Mesenchymal stem cell (in vitro differentiated cells and primary cell): ENCODE measurements around the gene SNX20.

ENCODE experiments used
- DNase-seq: peaks from one replicate; pipeline ENCODE4 v3.0.0-alpha.2; 2013
- H2AFZ ChIP-seq: one replicate; pipeline ENCODE4 v1.6.1; 2013; ENCODE audit warnings: low read depth, mild to moderate bottlenecking, control low read depth, inconsistent platforms, low read length, moderate library complexity
- H2AK5ac ChIP-seq: 2 replicates; pipeline ENCODE4 v1.6.1; 2013; ENCODE audit warnings: low read length, moderate library complexity, mild to moderate bottlenecking, inconsistent platforms; ENCODE audit not compliant: severe bottlenecking
- H2BK120ac ChIP-seq: one replicate; pipeline ENCODE4 v1.6.1; 2013; ENCODE audit warnings: low read depth, mild to moderate bottlenecking, inconsistent platforms, low read length, moderate library complexity
- H2BK12ac ChIP-seq, 2 experiments: one replicate each; pipeline ENCODE4 v1.6.1; 2013; ENCODE audit warnings: inconsistent platforms in 2 of 2, low read length in 2 of 2, mild to moderate bottlenecking in 2 of 2, moderate library complexity in 2 of 2, control low read depth in 1 of 2
- H2BK15ac ChIP-seq: one replicate; pipeline ENCODE4 v1.6.1; 2013; ENCODE audit warnings: mild to moderate bottlenecking, low read depth, inconsistent platforms; ENCODE audit not compliant: poor library complexity, severe bottlenecking
- H2BK5ac ChIP-seq: 2 replicates; pipeline ENCODE4 v1.6.1; 2013; ENCODE audit warnings: low read depth, mild to moderate bottlenecking, low read length, control low read depth, inconsistent platforms; ENCODE audit not compliant: poor library complexity, severe bottlenecking
- H3K14ac ChIP-seq, 2 experiments: one replicate each; pipeline ENCODE4 v1.6.1; 2013; ENCODE audit warnings: inconsistent platforms in 2 of 2, low read length in 2 of 2, control low read depth in 1 of 2, mild to moderate bottlenecking in 1 of 2, moderate library complexity in 1 of 2
- H3K18ac ChIP-seq, 2 experiments: one replicate each; pipeline ENCODE4 v1.6.1; 2013; ENCODE audit warnings: inconsistent platforms in 2 of 2, low read length in 2 of 2, control low read depth in 1 of 2, low read depth in 1 of 2, mild to moderate bottlenecking in 1 of 2
- H3K23ac ChIP-seq, 2 experiments: one replicate each; pipeline ENCODE4 v1.6.1; 2013; ENCODE audit warnings: inconsistent platforms in 2 of 2, low read length in 2 of 2, mild to moderate bottlenecking in 2 of 2, moderate library complexity in 2 of 2, control low read depth in 1 of 2
- H3K27ac ChIP-seq: 2 replicates; pipeline ENCODE4 v1.5.1; 2013; ENCODE audit warnings: mild to moderate bottlenecking, moderate library complexity, low read length, control low read depth, inconsistent platforms; ENCODE audit not compliant: poor library complexity, severe bottlenecking
- H3K27me3 ChIP-seq, 2 experiments: 2 replicates each; pipeline versions ENCODE4 v1.6.1 to v1.7.0; 2013; ENCODE audit warnings: low read length in 2 of 2, mild to moderate bottlenecking in 2 of 2, moderate library complexity in 2 of 2, control low read depth in 1 of 2, inconsistent platforms in 1 of 2; ENCODE audit not compliant: control insufficient read depth in 1 of 2, insufficient read depth in 1 of 2
- H3K36me3 ChIP-seq, 2 experiments: 2 replicates each; pipeline versions ENCODE4 v1.6.1 to v1.7.0; 2013; ENCODE audit warnings: low read length in 2 of 2, control low read depth in 1 of 2, inconsistent platforms in 1 of 2, low read depth in 1 of 2, mild to moderate bottlenecking in 1 of 2; ENCODE audit not compliant: insufficient read depth in 2 of 2, control insufficient read depth in 1 of 2
- H3K4ac ChIP-seq, 2 experiments: one replicate each; pipeline ENCODE4 v1.6.1; 2013; ENCODE audit warnings: inconsistent platforms in 2 of 2, low read length in 2 of 2, mild to moderate bottlenecking in 2 of 2, moderate library complexity in 2 of 2, control low read depth in 1 of 2, low read depth in 1 of 2
- H3K4me1 ChIP-seq: 2 replicates; pipeline ENCODE4 v1.6.1; 2013; ENCODE audit warnings: low read depth, low read length, control low read depth; ENCODE audit not compliant: control insufficient read depth, insufficient read depth
- H3K4me2 ChIP-seq: 2 replicates; pipeline ENCODE4 v1.6.1; 2013; ENCODE audit warnings: low read length, mild to moderate bottlenecking, inconsistent platforms; ENCODE audit not compliant: poor library complexity, severe bottlenecking
- H3K4me3 ChIP-seq, 2 experiments: 2 replicates each; pipeline versions ENCODE4 v1.5.1 to v1.7.0; 2013; ENCODE audit warnings: low read length in 2 of 2, mild to moderate bottlenecking in 2 of 2, control low read depth in 1 of 2, low read depth in 1 of 2; ENCODE audit not compliant: insufficient read depth in 1 of 2
- H3K79me1 ChIP-seq: replicated peaks from 2 replicates; pipeline ENCODE4 v1.6.1; 2013; ENCODE audit warnings: mild to moderate bottlenecking, control low read depth, low read length, inconsistent platforms; ENCODE audit not compliant: poor library complexity, severe bottlenecking
- H3K9ac ChIP-seq: 2 replicates; pipeline ENCODE4 v1.7.0; 2013; ENCODE audit warnings: mild to moderate bottlenecking, low read length, moderate library complexity
- H3K9me3 ChIP-seq: 2 replicates; pipeline ENCODE4 v1.7.0; 2013; ENCODE audit warnings: mild to moderate bottlenecking, low read length; ENCODE audit not compliant: control insufficient read depth
- H4K8ac ChIP-seq: one replicate; pipeline ENCODE4 v1.6.1; 2013; ENCODE audit warnings: inconsistent platforms, mild to moderate bottlenecking, low read length, moderate library complexity
- H4K91ac ChIP-seq: one replicate; pipeline ENCODE4 v1.6.1; 2013; ENCODE audit warnings: mild to moderate bottlenecking, low read length, inconsistent platforms
- WGBS: methylation state at CpG from one replicate; pipeline ENCODE4 v1.1.7; 2013; ENCODE audit warnings: mixed read lengths; 5-methylcytosine and 5-hydroxymethylcytosine counted together

SNX20 gene

DNA sequence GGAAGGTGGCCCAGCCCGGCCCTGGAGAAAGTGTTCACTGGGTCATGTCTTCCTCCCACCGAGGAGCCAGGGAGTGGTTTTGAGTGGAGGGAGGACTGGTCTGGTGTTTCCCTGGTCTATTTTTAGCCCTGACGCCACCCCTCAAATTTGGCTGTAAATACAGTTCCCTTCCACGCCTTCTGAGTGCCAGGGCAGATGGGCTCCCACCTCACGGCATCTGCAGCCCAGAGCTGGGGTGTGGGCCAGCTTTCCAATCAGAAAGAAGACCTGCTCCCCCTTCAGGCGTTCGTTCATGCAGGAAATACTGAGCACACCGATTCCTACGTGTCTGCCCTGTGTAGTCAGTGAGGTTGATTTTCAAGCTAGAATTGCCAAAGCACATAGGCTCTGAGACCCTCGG lies 53.7 kb downstream of the SNX20 start:
- Histone ChIP-seq H4K8ac (no peak overlapping the region), H3K4me1 (no peaks in the 10 kb centered on the region), H3K4ac (no peak overlapping the region), H3K36me3 (no peaks in the 10 kb centered on the region), H2BK120ac (no peak overlapping the region), H3K23ac (no peak overlapping the region), H2AFZ (no peak overlapping the region), H3K27ac (no peak overlapping the region), H2AK5ac (no peak overlapping the region), H3K18ac (no peak overlapping the region), H4K91ac (no peak overlapping the region), H3K79me1 (no peaks in the 10 kb centered on the region), H2BK15ac (no peak overlapping the region), H3K4me3 (no peak overlapping the region), H3K9me3 (no peaks in the 10 kb centered on the region), H3K9ac (no peak overlapping the region), H2BK12ac (no peak overlapping the region), H3K4me2 (no peak overlapping the region), H3K27me3 (peaks cover 12 to 45% of the 10 kb centered on the region in 2 experiments), H2BK5ac (no peak overlapping the region), H3K14ac (no peak overlapping the region)
- WGBS: 69% methylated on average over 9 of the region's 10 CpGs
- no peak for DNase-seq

DNA sequence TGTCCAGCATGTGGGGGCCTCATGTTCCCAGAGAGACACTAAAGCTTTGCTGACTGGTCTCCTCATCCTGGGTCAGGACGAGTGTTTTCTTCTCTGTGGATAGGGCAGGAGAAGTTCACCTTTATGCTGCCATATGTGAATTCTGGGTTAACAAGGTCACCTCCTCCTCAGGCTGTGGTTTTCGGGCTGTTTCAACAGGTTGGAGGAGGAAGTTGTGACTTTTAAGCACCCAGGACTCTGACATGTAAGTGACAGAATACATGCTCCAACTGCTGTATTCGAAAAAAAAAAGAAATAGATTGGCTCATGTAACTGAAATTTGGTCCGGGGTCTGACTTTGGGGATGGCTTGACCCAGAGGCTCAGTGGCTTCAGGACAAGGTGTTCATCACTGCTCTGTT lies 54.2 kb downstream of the SNX20 start:
- DNase-seq: no peak
- H4K8ac ChIP-seq: no peak overlapping the region
- no peaks in the 10 kb centered on the region for H3K36me3 ChIP-seq
- no peak overlapping the region for H3K27ac ChIP-seq
- no peak overlapping the region for H3K4me3 ChIP-seq
- no peak overlapping the region for H4K91ac ChIP-seq
- H3K23ac ChIP-seq: no peak overlapping the region
- H3K9ac ChIP-seq: no peak overlapping the region
- H2BK5ac ChIP-seq: no peak overlapping the region
- H3K4me1 ChIP-seq: no peaks in the 10 kb centered on the region
- no peak overlapping the region for H3K4ac ChIP-seq
- H3K4me2 ChIP-seq: no peak overlapping the region
- H2BK12ac ChIP-seq: no peak overlapping the region
- H3K79me1 ChIP-seq: no peaks in the 10 kb centered on the region
- H2BK120ac ChIP-seq: no peak overlapping the region
- no peak overlapping the region for H3K18ac ChIP-seq
- H2AK5ac ChIP-seq: no peak overlapping the region
- peaks cover 12 to 45% of the 10 kb centered on the region in 2 experiments for H3K27me3 ChIP-seq
- 51% methylated on average over 4 of the region's 4 CpGs for WGBS
- H2BK15ac ChIP-seq: no peak overlapping the region
- no peak overlapping the region for H3K14ac ChIP-seq
- H2AFZ ChIP-seq: no peak overlapping the region
- no peaks in the 10 kb centered on the region for H3K9me3 ChIP-seq

DNA sequence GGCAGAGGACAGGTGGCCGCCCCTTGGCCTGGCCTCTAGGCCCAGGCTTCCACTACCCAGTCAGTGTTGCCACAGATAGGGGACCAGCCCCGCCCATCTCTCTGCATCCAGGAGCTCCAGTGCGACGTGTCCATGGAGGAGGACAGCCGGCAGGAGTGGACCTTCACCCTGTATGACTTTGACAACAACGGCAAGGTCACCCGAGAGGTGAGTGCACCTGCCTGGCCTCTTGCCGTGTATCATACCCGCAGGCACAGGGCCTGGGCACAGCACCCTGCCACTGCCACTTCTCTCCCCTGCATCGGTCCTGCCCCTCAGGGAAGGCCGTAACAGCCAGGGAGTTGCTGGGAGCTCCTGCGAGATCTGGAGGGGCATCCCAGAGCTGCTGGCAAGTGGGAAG lies 55.7 kb downstream of the SNX20 start:
- Histone ChIP-seq H4K91ac (no peak overlapping the region), H3K18ac (no peak overlapping the region), H3K9ac (no peak overlapping the region), H2AK5ac (no peak overlapping the region), H3K27ac (no peak overlapping the region), H3K4ac (no peak overlapping the region), H3K9me3 (no peaks in the 10 kb centered on the region), H3K79me1 (no peaks in the 10 kb centered on the region), H2BK5ac (no peak overlapping the region), H4K8ac (no peak overlapping the region), H3K4me2 (no peak overlapping the region), H3K36me3 (no peaks in the 10 kb centered on the region), H2BK120ac (no peak overlapping the region), H3K14ac (no peak overlapping the region), H3K4me1 (no peaks in the 10 kb centered on the region), H3K23ac (no peak overlapping the region), H3K27me3 (peaks cover 8 to 38% of the 10 kb centered on the region in 2 experiments), H2BK12ac (no peak overlapping the region), H2BK15ac (no peak overlapping the region), H3K4me3 (no peak overlapping the region), H2AFZ (no peak overlapping the region)
- no peak for DNase-seq
- WGBS: 91% methylated on average over 10 of the region's 12 CpGs

DNA sequence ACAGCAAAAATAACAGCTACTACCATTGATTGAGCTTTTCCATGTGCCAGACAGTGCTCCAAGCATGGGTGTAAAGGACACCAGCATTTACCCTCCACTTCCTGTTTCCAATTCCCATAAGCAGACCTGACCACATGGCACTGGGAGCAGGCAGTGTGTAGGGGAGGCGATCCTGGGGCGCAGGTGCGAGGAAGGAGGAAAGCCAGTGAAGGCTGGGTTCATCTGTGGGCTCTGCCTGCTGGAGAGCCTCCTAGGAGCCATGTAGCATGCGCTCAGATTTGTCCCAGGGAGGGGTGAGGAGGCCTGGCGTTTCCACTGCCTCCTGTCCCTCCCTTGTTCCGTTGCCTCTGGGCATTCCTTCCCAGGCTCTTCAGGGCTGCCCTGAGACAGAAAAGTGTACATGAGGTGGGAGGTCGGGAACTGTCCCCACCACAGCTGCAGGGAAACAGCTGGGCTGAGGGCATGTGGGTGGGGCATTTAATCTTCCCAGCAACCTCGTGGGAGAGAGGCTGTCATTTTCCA lies 56.6 kb downstream of the SNX20 start:
- H3K4me1 ChIP-seq: no peaks in the 10 kb centered on the region
- H2BK5ac ChIP-seq: no peak overlapping the region
- 77% methylated on average over 8 of the region's 8 CpGs for WGBS
- no peak overlapping the region for H3K27ac ChIP-seq
- no peak overlapping the region for H3K14ac ChIP-seq
- peaks cover 8 to 39% of the 10 kb centered on the region in 2 experiments for H3K27me3 ChIP-seq
- H3K9me3 ChIP-seq: no peaks in the 10 kb centered on the region
- H3K18ac ChIP-seq: no peak overlapping the region
- H4K8ac ChIP-seq: no peak overlapping the region
- no peak overlapping the region for H3K9ac ChIP-seq
- no peak overlapping the region for H2BK120ac ChIP-seq
- no peak overlapping the region for H4K91ac ChIP-seq
- no peak overlapping the region for H2AK5ac ChIP-seq
- no peak overlapping the region for H2BK12ac ChIP-seq
- H3K79me1 ChIP-seq: no peaks in the 10 kb centered on the region
- no peak for DNase-seq
- H3K4me2 ChIP-seq: no peak overlapping the region
- H3K23ac ChIP-seq: no peak overlapping the region
- H3K4me3 ChIP-seq: no peak overlapping the region
- H3K36me3 ChIP-seq: no peaks in the 10 kb centered on the region
- no peak overlapping the region for H3K4ac ChIP-seq
- no peak overlapping the region for H2BK15ac ChIP-seq
- H2AFZ ChIP-seq: no peak overlapping the region
